Globus pallidus (tissue), 1 donor: ENCODE data around the gene KAT2A.

Experiments
- DNase-seq: peaks from one replicate; pipeline ENCODE4 v3.0.0-alpha.2; 2015; ENCODE audit warnings: low spot score

The KAT2A gene

GRCh38 chr17:42094375-42095069 is 26.6 kb downstream of the KAT2A start:
- no peak for DNase-seq

- no peak for DNase-seq
Observed at GRCh38 chr17:42092939-42093338, 28.2 kb downstream of the KAT2A start.

DNA sequence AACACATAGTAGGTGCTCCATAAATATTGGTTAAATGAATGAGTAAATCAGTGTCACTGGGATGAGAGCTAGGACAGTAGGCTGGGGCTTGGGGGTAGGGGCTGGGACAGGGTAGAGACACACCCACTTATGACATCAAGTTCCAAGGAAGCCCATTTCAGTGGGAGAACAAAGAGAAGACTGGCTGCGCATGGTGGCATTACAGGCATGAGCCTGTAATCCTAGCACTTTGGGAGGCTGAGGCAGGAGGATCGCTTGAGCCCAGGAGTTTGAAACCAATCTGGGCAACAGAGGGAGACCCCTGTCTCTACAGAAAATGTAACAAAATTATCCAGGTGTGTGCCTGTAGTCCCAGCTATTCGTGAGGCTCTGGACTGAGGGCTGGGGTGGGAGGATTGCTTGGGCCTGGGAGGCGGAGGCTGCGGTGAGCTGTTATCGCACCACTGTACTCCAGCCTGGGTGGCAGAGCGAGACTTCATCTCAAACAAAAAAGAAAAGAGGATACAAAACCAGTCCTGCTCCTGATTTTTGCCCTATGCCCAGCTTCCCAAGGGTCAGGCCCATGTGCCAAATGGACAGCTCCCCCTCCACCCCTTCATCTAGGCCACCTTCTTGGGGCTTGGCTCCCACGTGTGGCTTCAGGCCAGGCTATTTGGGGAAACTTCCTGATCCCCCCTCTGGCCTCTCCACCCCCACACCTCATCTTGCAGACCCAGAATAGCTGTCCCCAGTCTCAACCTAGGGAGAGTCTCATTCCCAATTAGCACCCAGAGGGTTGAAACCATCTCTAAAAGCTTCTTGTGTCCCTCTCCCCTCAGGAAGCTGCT is 30.0 kb downstream of the KAT2A start:
- no peak for DNase-seq

- DNase-seq = no peak
Observed at GRCh38 chr17:42088736-42089135, 32.4 kb downstream of the KAT2A start.

- DNase-seq = peak; percentile 68
Observed at GRCh38 chr17:42087736-42088705, 33.1 kb downstream of the KAT2A start.

DNA sequence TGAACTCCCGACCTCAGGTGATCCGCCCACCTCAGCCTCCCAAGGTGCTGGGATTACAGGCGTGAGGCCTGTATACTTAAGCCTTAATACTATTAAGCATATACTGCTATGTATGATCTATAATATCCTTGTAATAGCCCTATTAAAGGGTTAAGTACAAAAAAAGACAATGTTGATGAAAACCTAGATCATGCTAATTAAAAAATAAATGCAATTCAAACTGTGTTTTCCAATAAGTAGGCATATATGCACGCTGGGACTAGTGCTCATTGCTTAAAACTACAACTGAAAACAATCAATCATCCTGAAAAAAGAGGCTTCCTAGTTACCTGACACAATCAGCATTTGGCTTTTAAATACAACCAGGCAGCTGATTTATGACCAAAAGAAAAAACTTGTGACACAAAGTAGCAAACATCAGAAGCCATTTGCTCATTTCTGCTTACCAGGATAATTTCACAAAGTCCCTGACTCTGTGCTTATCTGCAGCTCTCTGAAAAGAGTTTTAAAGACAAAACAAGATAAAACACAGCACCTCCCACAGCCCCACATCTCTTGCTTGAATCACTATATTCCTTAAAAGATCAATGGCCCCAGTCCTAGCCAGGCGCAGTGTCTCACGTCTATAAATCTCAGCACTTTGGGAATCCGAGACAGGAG is 34.0 kb downstream of the KAT2A start:
- DNase-seq = no peak

- no peak for DNase-seq
Observed at GRCh38 chr17:42081516-42082129, 39.5 kb downstream of the KAT2A start.

DNA sequence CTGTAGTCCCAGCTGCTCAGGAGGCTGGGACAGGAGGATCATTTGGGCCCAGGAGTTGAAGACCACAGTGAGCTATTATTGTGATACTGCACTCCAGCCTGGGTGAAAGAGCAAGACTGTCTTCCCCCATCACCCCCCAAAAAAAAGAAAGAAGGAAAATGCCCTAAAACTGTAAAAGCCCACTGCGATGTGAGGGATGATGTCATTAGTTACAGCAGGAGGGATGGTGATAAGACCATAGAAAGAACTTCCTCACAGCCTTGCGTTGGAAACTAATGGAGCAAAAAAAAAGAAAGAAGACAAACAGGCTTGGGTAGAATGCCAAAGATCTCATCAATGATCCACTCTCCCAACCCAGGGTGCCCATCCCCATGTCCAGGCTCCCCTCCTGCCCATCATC is 41.6 kb downstream of the KAT2A start:
- DNase-seq = no peak

- DNase-seq = no peak
Observed at GRCh38 chr17:42078396-42079043, 42.6 kb downstream of the KAT2A start.

DNA sequence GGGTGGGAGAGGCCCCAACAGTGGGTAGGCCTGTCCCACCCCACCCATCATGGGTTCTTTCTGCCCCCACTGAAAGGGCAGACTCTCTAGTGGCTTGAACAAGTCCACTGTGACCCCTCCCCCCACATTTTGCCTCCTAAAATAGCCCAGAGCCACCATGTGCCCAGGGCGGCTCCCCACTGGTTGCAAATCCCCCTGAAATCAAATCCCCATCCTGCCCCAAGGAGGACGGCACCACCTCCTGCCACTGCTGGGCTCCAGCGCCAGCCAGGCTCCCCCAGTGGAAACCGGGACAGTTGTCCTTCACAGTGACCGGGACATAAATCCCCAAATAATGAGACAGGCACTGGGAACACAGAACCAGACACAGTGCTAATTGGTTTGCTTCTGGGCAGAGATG is 43.4 kb downstream of the KAT2A start:
- no peak for DNase-seq

DNA sequence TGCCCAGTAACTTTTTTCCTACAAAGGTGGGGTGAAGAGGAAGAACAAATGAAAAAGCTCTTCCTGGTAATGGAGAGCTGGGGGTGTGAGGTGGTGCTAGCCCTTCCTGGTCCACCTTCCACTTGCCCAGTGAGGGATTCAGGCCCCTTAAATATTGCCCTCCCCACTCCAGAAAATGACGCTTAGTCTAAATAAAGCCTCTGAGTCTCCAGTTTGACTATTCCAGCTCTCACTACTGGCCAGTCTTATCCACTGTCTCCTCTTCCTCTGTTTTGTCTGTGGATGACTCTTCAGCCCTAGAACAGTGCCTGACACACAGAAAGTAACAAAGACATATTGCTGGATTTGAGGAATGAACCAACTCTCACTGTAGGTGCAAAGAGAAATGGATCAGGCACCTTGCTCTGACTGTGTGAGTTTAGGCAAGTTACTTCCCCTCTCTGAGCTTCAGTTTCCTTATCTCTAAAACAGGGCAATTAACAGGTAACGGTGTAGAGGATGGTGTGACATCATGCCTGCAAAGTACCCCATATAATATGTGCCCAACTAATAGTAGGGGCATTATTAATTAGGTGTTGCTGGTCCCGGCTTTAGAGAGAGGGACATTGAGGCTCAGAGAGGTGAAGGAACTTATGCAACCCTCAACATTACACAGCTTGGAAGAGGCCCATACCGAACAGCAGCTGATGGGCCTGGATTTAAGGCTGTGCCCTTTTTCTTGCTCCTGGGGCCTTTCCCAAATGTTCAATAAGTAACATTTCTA is 44.2 kb downstream of the KAT2A start:
- no peak for DNase-seq

DNA sequence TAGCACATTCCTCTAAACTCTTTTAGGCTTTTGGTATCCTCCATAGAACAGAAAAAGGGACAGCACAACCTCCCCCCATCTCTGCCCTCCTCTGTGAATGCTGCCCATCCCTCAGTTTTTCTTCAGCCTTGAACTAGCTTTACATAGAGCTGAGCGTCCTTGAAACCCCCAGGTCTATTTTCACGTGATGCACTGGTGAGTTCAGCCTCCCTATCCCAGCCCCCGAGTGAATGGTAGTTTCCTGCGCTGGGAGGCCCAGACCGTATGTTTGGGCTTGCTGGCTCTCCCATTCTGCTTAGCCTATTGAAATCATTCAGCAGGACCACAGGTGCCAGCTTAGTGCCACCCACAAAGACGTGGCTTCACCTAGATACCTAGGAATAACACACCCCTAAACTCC is 45.4 kb downstream of the KAT2A start:
- DNase-seq = no peak

DNA sequence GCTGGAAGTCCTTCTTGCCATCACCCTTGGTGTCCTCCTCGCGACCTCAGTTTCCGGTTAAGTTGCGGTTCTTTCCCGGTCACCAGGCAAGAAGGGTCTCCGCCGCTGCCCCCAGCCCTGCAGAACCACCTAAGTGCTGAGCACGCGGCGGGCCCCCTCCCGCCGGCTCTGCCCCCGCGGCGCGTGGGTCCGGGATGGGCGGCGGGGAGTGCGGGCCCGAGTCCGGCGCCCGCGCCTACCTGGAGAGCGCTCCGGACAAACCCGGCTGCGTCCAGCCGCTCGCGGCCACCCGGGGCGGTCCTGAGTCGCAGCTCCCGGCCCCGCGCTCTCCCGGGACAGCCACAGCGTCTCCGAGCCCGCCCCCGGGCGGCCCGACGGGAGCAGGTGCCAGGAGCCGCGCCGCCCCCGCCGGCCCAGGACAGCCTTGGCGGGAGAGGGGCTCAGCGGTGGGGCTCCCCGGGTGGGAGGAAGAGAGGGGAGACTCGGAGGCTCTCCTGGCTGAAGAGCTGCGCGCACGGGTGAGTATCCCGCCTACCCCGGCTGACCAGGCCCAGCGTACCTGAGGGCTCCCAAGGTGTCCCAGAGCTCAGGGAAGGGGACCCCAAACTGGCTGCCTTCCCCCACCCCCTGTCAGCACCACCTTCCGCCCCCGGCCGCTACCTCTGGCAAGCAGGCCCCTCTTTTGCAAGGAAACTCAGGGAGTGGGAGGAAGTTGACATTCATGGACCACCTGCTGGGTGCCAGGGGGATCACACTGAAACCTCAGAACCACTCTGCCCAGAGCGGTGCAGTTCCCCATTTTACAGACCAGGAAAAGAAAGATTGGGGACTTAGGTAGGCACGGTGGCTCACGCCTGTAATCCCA is 48.6 kb downstream of the KAT2A start:
- DNase-seq = no peak

- no peak for DNase-seq
Observed at GRCh38 chr17:42071810-42072209, 49.4 kb downstream of the KAT2A start.

- no peak for DNase-seq
Observed at GRCh38 chr17:42068979-42069378, 52.2 kb downstream of the KAT2A start.

DNA sequence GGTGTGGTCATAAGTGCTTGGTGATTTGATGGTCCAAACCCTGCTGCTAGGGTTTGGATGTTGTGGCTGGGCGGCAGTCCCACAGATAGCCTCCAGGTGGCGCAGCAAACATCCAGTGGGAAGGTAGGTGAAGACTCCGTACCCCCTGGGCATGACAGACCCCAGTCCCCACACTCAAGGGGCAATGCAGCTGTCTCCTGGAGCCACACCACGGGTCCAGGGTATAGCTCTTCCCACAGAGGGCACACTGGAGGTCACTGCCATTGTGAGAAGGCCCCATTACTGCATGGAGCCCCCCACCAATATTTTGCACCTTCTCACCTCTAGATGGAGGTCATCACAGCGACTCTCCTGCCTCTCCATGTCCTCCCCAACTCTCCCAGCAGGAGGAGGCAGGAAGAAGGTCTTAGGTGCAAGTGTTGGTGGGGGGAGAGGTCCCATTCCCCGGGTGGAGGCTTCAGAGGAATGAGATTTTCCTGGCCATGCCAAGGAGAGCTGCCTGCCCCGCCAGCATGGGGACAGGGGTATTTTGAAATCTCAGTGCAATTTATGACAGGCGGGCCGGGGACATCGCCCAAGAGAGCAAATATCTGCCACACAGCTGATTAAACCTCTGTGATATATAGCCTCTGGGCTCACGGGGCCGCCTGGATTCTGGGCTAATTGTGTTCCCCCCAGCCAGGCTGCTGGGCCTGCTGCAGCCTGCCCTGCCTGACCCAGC is 53.6 kb downstream of the KAT2A start:
- no peak for DNase-seq

DNA sequence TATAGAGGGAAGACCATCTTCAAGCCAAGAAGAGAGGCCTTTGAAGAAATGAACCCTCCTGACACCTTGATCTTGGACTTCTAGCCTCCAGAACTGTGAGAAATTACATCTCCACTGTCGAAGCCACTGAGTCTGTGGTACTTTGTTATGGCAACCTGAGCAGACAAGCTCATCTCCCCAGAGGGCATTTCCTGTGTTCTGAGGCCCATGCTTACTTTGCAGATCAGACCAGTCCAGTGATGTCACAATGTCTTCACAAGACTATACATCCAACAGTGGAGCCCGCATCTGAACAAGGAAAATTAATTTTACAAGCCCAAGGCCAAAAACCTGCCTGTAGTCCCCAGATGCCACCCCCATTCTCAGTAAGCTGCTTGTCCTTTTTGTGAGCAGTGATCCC is 56.0 kb downstream of the KAT2A start:
- DNase-seq = no peak
